ENCODE measurements around the gene KRTAP5-6.
A peak's percentile ranks its signal among the peaks of the same experiment; 100 is the strongest.
"Not testable (repeated sequence)": the region's sequence is repeated elsewhere in the genome, so short reads cannot be mapped to it uniquely, and the experiment has no call there.

The KRTAP5-6 gene

DNA sequence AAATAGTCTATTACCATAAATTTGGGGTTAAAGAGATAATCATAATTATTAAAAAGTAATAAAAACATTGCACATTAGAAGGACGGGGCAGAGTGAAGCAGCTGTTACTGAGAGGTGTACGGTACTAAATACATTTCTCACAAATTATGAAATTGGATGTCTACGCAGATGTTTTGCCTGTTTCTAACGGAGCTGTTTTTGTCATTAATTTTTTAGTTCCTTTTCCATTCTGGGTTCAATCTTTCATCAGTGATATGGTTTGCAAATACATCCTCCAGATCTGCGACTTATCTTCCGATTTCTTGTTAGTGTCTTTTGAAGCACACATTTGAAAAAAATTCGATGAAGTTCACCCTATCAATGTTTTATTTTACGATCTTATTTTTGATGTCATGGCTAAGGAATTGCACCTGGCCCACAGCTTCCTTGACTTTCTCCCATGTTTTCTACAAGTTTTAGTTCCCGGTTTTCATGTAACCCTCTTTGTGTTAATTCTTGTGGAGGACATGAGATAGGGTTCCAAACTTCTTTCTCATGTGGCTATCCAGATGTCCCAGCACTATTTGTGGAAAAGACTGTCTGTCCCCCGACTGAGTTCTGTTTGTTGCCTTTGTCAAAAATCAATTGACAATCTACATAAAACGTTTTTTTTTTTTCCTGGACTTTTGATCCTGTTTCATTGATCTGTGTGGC, 21.3 kb upstream of the KRTAP5-6 start:
- no peak for DNase-seq
- intact Hi-C loops (cut with DNase I): no loop called here

DNA sequence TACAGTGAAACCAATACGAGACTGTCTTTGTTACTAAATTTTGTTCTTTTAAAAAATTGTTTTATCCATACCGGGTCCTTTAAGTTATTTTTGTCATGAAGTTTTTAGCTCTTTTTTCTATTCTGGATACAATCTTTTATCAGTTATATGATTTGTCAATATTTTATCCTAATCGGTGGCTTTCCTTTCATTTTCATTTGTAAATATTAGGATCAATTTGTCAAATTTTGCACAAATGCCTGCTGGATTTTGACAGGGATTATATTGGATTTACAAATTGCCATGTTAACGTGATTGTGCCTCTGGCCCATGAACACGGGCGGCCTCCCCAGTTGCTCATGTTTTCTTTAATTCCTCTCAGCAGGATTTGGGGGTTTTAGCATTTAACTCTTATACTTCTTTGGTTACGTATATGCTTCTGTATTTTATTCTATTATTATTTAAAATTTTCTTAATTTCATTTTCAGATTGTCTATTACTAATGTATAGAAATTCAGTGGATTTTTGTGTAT, 20.7 kb upstream of the KRTAP5-6 start:
- peak in 2 of 42 donors; percentile 10 to 30 for DNase-seq
- intact Hi-C loops (cut with DNase I): no loop called here

DNA sequence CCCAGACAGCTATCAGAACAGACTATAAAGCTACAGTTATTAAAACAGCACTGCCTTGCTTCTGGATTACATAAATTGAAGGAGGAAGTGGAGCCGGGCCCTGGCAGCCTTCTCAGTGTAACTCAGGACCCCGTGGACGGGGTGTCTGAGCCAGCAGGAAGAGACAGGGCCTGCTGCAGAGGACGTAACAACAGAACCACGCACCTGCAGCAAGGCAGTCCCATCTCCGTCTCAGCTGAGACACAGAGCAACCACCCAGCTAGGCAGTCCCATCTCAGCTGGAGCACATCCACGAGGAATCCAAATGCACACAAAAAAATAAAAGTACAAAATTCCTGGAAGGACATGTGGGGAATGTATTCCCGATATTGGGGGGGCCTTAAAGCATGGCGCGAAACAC, 17.1 kb upstream of the KRTAP5-6 start:
- DNase-seq: peak in 2 of 42 donors; percentile 4 to 32
- intact Hi-C loops (cut with DNase I): no loop called here

DNA sequence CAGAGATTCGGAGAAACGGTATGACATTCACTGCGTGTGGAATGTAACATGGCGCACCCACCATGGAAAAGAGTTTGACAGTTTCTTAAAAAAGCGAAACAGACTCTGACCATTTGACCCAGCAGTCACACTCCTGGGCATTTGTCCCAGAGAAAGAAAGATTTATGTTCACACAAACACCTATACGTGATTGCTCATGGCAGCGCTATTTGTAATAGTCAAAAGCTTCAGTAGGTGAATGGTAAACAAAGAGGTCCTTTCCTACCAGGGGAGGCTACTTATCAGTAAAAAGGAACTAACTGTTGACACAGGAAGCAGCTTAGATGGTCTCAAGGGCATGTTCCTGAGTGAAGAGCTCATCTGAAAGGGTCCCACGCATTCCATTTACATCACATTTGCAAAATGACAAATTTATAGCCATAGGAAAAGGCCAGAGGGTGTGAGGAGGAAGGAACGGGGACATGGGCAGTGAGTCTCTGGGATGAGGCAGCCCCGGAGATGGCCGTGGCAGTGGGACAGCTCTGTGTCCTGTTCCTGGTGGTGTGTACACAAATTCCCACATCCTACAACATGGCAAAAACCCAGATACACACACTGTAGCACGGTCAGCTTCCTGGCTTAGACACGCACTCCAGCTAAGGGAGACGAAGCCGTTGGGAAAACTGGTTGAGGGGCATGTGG, 14.6 kb upstream of the KRTAP5-6 start:
- peak in 1 of 42 donors; percentile 3 for DNase-seq
- intact Hi-C loops (cut with DNase I): no loop called here

DNA sequence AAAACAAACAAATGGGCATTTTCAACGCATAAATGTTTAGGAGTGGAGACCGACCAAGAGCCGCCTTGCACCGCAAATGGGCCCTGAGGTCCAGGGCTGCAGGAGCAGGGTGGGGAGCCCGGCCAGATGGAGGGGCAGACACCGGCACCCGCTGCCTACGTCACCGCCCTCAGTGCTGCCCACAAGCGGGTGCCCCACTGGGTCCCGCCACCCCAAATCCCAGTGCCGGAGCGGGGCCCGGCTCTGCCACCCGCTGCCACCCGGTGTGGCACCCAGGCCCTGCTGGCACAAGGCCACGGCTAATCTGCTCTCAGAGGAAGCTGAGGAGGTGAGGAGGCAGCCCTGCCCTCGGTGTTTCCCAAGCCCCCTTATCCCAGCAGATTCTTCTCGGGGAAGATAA, 13.8 kb upstream of the KRTAP5-6 start:
- intact Hi-C loops (cut with DNase I): not testable (repeated sequence)

DNA sequence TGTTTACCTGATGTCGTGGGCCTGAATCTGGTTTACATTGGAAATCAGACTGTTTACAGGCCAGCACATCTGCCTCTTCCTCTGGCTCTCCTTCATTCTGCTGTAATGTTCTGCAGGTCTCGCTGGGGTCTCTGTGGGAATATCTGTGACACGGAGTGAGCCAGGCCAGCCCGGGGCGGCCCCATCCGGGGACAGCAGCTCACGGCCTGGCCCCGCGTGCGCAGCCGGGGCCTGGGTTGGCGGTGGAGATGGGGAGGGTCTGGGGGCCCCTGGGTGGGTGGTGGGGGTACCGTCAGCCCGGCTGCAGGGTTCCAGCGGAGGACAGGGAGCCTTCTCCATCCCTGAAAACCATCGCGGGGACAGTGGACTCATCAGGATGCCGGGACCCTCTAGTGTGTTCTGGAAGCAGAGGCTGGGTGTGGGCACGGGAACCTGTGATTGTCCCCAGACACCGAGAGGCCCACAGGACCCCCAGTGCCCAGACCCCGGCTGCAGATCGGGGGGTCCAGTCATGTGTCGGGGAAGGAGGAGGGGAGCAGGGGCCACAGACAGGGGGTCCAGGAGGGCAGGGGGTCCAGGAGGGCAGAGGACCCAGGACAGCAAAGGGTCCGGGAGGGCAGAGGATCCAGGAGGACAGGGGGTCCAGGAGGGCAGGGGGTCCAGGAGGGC, 13.0 kb upstream of the KRTAP5-6 start:
- intact Hi-C loops (cut with DNase I): not testable (repeated sequence)

More for the DNA sequence above, 13.8 kb upstream of the KRTAP5-6 start:
- peak in 1 of 42 donors; percentile 31 for DNase-seq

DNA sequence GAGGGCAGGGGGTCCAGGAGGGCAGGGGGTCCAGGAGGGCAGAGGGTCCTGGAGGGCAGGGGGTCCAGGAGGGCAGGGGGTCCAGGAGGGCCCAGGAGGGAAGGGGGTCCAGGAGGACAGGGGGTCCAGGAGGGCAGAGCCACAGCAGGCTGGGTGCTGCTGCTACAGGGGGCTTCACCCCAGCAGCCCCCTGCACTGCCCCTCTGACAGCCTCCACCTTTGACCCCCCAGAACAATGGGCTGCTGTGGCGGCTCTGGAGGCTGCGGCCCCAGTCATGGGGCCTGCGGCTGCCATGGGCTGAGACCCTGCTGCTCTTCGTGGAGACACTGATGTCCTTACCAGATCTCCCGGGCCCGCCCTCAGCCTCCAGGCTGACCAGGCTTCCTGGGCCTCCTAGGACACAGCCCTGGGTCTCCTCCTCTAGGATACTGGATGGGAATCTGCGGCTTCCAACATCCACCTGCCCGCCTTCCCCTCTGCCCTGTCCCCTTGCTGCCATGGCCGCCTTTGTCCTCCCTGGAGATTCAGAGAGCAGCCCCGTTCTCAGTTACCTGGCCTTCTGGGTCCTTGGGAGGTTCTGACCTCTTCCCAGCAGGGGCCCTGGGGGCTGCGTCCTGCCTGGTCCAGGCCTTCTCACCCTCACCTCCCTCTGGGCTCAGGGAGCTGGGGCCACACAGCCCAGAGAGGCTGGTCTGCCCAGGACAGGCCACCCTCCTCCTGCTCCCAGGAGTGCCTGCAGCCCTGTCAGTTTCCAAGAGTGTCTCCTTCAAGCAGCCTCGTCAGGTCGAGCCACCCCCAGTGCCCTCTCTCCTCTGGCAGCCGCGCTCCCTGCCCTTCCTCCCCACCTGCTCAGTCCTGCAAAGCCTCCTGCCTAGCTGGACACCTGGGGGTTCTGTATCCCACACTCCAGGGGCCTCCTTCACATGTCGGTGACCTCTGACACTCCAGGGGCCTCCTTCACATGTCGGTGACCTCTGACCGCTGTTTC, 11.8 kb upstream of the KRTAP5-6 start:
- intact Hi-C loops (cut with DNase I); DNase-seq: not testable (repeated sequence)

More for the DNA sequence above, 13.0 kb upstream of the KRTAP5-6 start:
- DNase-seq: not testable (repeated sequence)

DNA sequence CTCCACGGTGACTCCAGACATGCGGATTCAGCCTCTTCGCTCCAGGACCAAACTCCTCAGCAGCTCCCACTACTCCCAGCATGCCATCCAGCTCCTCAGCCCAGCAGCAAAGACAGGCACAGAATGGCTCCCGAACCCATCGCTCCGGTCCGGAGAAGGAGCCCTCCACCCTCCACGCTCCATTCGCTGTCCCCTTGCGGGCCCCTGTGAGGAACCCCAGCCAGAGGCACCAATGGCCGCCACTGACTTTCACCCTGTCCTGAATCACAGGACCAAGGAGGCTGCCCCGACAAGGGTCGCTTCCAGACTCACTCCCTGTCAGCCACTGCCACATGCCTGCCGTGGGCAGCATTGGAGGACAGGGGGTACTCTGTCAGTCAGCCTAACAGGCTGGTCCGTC, 10.8 kb upstream of the KRTAP5-6 start:
- intact Hi-C loops (cut with DNase I): not testable (repeated sequence)
- peak in 1 of 42 donors; percentile 37 for DNase-seq

DNA sequence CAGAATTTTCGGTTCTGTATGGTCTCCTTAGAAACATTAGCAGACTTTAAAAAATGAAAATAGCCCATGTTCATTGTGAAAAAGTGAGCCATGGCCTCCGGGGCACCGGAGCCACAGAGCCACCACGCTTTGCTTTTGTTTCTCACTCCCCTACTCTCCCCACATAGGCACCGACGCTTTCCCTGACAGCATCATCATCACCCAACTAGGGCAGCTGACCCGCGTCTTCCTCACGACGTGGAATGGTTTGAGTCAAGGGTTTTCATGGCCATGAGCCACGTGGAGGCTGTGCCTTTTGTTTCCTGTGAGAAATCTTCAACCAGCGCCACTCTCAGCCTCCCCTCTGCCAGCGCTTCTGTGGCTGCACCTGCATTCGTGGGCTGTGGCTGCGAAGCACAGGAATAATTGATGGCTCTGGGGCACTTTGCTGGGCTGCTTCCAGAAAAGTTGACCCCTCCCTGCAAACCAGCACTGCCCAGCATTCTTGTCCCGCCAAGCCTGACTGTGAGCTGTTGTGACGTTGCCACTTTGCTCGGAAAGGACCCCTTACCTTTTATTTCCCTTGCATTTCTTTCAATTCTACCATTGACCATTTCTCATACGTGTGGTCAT, 8.6 kb upstream of the KRTAP5-6 start:
- intact Hi-C loops (cut with DNase I); DNase-seq: not testable (repeated sequence)

DNA sequence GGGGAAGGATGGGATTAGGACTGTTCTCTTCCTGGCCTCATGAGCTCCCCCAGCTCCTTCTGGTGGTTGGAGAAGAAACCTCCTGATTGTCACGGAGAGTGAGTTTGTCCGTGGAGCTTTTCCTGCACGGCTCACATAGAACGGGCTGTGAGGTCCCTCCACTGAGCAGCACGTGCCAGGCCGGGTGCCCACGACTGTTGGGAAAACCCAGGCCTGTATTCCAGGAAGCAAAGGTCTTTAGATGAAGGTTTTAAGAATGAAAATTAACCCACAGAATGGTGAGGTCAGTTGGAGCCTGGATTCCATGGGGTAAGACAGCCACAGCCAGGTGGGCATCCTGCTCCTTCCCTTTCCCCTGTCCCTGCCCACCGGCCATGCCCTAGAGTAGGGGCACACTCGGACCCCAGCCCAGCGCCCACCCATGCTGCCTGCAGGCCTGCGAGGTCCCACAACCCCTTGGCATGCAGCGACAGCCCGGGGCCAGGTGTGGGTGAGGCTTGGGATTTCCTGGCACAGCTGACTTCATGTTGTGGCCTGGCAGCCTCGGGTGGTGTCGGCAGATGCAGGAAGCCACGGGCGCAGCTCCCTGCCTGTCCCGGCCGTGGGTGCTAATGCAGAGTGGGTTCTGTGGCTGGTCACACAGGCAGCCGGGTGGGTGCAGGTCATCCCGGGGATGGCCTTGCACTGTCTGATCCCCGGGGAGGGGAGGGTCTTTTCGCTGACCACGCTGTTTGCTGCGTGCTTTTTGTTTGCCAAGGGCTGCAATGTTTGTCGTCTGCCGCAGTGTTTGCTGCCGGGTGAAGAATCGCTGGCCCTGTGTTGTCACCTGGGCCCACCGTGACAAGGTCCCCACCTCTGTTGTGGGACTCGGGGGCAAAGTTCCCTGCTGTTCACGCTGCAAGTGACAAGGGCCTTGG, 7.5 kb upstream of the KRTAP5-6 start:
- DNase-seq: peak in 1 of 42 donors; percentile 33
- intact Hi-C loops (cut with DNase I): loop anchor here (2.0 to 5.0 kb wide), 2 partner anchors 145 to 468 kb away; partner anchors contain the start of gene SYT8

DNA sequence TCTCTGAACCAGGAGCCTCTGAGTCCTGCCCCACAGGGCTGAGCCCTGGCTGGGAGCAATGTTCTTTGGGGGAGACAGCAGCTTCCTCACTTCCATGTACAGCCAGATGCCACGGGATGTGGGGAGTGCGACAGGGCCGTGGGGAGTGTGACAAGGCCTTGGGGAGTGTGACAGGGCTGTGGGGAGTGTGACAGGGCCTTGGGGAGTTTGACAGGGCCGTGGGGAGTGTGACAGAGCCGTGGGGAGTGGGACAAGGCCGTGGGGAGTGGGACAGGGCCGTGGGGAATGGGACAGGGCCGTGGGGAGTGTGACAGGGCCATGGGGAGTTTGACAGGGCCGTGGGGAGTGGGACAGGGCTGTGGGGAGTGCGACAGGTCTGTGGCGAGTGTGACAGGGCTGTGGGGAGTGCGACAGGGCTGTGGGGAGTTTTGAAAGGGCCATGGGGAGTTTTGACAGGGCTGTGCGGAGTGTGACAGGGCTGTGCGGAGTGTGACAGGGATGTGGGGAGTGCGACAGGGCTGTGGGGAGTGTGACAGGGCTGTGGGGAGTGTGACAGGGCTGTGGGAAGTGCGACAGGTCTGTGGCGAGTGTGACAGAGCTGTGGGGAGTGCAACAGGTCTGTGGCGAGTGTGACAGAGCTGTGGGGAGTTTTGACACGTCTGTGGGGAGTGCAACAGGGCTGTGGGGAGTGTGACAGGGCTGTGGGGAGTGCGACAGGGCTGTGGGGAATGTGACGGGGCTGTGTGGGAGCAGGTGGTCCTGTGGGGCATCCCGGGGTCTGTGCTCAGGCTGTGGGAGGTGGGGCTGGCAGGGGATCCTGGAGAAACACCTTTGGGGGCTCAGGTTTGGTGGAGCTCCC, 6.6 kb upstream of the KRTAP5-6 start:
- intact Hi-C loops (cut with DNase I): loop anchor here (2.0 to 5.0 kb wide), 2 partner anchors 144 to 467 kb away; partner anchors contain the start of gene SYT8
- no peak for DNase-seq

DNA sequence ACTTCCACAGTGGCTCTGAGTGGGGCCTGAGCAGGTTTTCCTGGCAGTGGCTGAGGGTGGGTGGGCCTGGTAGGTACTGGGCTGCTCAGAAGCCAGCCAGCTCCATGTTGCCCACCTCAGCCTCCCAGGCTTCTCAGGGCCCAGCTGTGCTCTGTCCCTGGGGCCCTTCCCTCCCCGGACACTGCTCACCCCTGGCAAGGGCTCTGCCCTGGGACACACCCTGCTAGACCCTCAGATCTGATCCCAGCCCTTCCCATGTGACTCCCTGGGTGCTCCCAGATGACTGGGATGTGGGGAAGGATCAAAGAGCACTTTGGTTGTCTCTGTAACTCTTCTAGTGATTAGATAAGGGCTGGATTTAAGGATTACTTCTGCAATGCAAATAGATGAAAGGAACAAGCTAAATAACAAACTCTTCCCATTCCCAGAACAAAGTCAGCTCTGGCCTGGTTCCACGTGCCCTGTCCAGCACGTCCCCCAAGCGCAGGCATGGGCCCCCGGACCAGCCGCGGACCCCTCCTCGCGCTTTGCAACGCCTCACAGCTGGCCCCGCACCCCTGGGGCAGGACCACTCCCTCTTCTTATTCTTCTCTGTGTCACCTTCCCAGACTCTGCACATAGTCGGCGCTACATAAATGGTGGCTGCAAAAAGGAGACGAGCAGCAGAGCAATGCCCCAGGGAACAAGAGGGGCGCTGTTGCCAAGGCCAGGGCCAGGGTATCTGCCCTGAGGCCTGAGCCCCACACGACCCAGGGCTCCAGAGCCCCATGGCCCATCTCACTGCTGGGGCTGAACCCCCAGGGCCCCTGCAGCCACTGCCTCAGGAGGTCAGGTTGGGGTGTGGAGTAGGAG, 5.7 kb upstream of the KRTAP5-6 start:
- intact Hi-C loops (cut with DNase I): loop anchor here (2.0 to 5.0 kb wide), 2 partner anchors 144 to 466 kb away; partner anchors contain the start of gene SYT8
- DNase-seq: no peak

DNA sequence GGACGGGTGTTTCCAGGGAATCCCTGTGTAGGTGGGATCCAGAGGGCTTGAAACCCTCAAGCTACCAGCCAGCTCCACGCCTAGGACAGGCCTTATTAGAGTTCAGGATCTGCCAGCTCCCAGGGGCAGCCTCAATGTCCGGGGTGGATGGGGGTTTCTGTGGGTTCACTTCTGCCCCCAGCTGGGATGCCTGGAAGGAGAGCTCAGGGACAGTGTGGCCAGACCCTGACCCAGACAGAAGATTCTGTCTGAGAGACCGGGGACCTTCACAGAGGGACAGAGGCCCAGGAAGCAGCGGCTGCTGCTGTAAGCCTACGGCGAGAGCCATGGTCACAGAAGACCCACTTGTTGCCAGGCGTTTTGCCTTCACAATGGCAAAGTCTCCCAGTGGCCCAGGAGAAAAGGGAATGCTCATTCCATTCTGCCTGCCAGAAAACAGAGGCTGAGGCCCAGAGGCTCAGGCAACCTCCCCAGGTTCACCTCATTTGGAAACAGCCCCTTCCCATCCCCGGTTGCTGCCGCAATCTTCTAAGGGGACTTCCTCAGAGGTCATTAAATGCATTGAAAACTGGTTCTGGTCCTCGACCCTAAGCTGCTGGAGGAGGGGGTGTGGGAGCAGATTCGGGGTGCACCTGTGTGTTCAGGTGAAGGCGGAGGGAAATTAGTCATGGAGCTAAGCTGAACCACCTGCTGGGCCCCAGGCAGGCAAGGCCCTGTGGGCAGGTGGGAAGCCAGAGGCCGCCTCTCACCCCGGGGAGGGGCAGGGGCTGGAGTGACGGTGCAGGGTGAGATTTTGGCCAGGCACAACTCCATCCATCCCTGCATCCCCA, 4.9 kb upstream of the KRTAP5-6 start:
- peak in 1 of 42 donors; percentile 1 for DNase-seq
- intact Hi-C loops (cut with DNase I): loop anchor here (2.0 to 5.0 kb wide), 2 partner anchors 143 to 465 kb away; partner anchors contain the start of gene SYT8

Measured in head of caudate nucleus (tissue), 42 donors.